ENCODE results near the gene ITFG1.

GRCh38 chr16:47144559-47144877 is 316.3 kb downstream of the ITFG1 start:
- no peak for TF ChIP-seq CTCF (IDR thresholded peaks at IDR 0.05)
- no peak for TF ChIP-seq POLR2A (IDR thresholded peaks at IDR 0.05)
